AG04449 (cell line): ENCODE data around the gene GSTM4.

Experiments used
- CTCF ChIA-PET: fragments of 350-600 bp; formaldehyde crosslinking; extraction: SDS; loops from one replicate; lab custom pipeline; 2021; ENCODE audit warnings: antibody characterized with exemption; lab: Yijun Ruan, JAX
- POLR2A ChIA-PET: fragments of 400-600, 350-600 bp; formaldehyde crosslinking; extraction: SDS; loops from one replicate; lab custom pipeline; 2020; ENCODE audit warnings: antibody characterized with exemption, inconsistent platforms; lab: Yijun Ruan, JAX
- DNase-seq: peaks from one replicate; pipeline ENCODE4 v3.0.0-alpha.2; 2010; ENCODE audit warnings: low read depth, low spot score
- H3K4me3 ChIP-seq: 2 replicates; pipeline ENCODE4 v1.5.1; 2011; ENCODE audit warnings: low read depth, mild to moderate bottlenecking, control low read depth, low read length
- CTCF ChIP-seq: IDR thresholded peaks from one replicate; pipeline ENCODE4 v1.5.1; 2011; ENCODE audit warnings: mild to moderate bottlenecking, moderate library complexity, low read length, control low read depth, inconsistent platforms; ENCODE audit not compliant: insufficient read depth; ENCODE audit errors: missing control alignments

GSTM4 gene

GRCh38 chr1:109627692-109628399 lies 28.1 kb upstream of the GSTM4 start:
- DNase-seq = no peak
- no peak for TF ChIP-seq CTCF
- H3K4me3 ChIP-seq = no peak overlapping the region
- ChIA-PET CTCF (interaction anchor here (1.0 to 21.8 kb wide), 5 partner anchors 10 to 149 kb away, joined by 3 to 381 read pairs (median 4); partner anchors contain the start of genes GNAI3 and GPR61), POLR2A (interaction anchor here (1.3 kb wide), 1 partner anchor 9 kb away, joined by 3 read pairs; no protein-coding TSS in a partner anchor)

- POLR2A ChIA-PET = no interaction called here
- TF ChIP-seq CTCF = no peak
- no peak for DNase-seq
- H3K4me3 ChIP-seq = no peak overlapping the region
- CTCF ChIA-PET = interaction anchor here (0.9 to 21.8 kb wide), 8 partner anchors 2 to 146 kb away, joined by 3 to 381 read pairs (median 8); partner anchors contain the start of genes AMPD2, GNAI3, GNAT2 and GPR61
Measured at GRCh38 chr1:109628540-109629321, 27.2 kb upstream of the GSTM4 start.

- no peak for TF ChIP-seq CTCF
- POLR2A ChIA-PET = interaction anchor here (1.5 kb wide), 1 partner anchor 81 kb away, joined by 7 read pairs; the partner anchor contains the start of gene GNAI3
- no peak overlapping the region for H3K4me3 ChIP-seq
- no peak for DNase-seq
- CTCF ChIA-PET = interaction anchor here (0.9 to 21.8 kb wide), 10 partner anchors 3 to 145 kb away, joined by 3 to 381 read pairs (median 6); partner anchors contain the start of genes AMPD2, GNAI3, GNAT2 and GPR61
Measured at GRCh38 chr1:109629372-109630030, 26.4 kb upstream of the GSTM4 start.

GRCh38 chr1:109630081-109630897 lies 25.6 kb upstream of the GSTM4 start:
- H3K4me3 ChIP-seq = no peak overlapping the region
- ChIA-PET CTCF (interaction anchor here (0.9 to 21.8 kb wide), 15 partner anchors 4 to 354 kb away, joined by 3 to 381 read pairs (median 4); partner anchors contain the start of genes AMPD2, GNAI3, GNAT2 and GPR61), POLR2A (interaction anchor here (1.5 kb wide), 1 partner anchor 82 kb away, joined by 7 read pairs; the partner anchor contains the start of gene GNAI3)
- no peak for TF ChIP-seq CTCF
- DNase-seq = no peak

- POLR2A ChIA-PET = interaction anchor here (1.5 kb wide), 1 partner anchor 83 kb away, joined by 7 read pairs; the partner anchor contains the start of gene GNAI3
- no peak for TF ChIP-seq CTCF
- DNase-seq = no peak
- no peak overlapping the region for H3K4me3 ChIP-seq
- CTCF ChIA-PET = interaction anchor here (1.1 to 21.8 kb wide), 13 partner anchors 5 to 353 kb away, joined by 3 to 381 read pairs (median 5); partner anchors contain the start of genes AMPD2, GNAI3, GNAT2 and GPR61
Measured at GRCh38 chr1:109630898-109631512, 24.9 kb upstream of the GSTM4 start.
